Ovary (tissue), 3 donors: ENCODE measurements around the gene OR5AU1.

ENCODE experiments used
- CTCF ChIP-seq, 3 donors: fragments of 450-650 bp in 2 of 3; fragments of 200-600 bp in 1 of 3; IDR thresholded peaks; one replicate each; pipeline versions ENCODE4 v1.5.1 to v1.8.0; 2016 to 2022; ENCODE audit warnings: antibody characterized with exemption in 3 of 3, mild to moderate bottlenecking in 1 of 3
- EP300 ChIP-seq: sonication (generic); formaldehyde crosslinking; IDR thresholded peaks from one replicate; pipeline ENCODE4 v1.6.1; 2017; ENCODE audit warnings: antibody characterized with exemption
- POLR2A ChIP-seq: fragments of 450-650 bp; IDR thresholded peaks from one replicate; pipeline ENCODE4 v1.6.1; 2017; ENCODE audit warnings: antibody characterized with exemption, mild to moderate bottlenecking, moderate library complexity
- donor health status: DM: no; HTN: no; CAD: no.

- TF ChIP-seq CTCF (IDR thresholded peaks at IDR 0.05) (no peak), POLR2A (no peak), EP300 (no peak)
Measured at GRCh38 chr14:21120686-21121085, 35.2 kb downstream of the OR5AU1 start.
